MCF 10A (cell line): ENCODE measurements around the gene ZFX. TPM values are rescaled to one million over a fixed set of nuclear protein-coding genes. Genes with fewer than 3 reads are reported as not detected.
A peak's percentile ranks its signal among the peaks of the same experiment; 100 is the strongest.
"Not testable (repeated sequence)": the region's sequence is repeated elsewhere in the genome, so short reads cannot be mapped to it uniquely, and the experiment has no call there.

Source experiments
- BruUV-seq: library from RNA; stranded (reverse); fragments of 400-500 nt; replicated peaks from 2 replicates; lab custom pipeline; 2021; lab: Mats Ljungman, UMichigan
- CTCF ChIA-PET: fragments of 300-600 bp; sonication (Branson Sonifier 250); formaldehyde crosslinking; extraction: SDS; loops from one replicate; lab custom pipeline; 2021; ENCODE audit warnings: antibody characterized with exemption, inconsistent platforms; lab: Yijun Ruan, JAX
- POLR2A ChIA-PET: fragments of 300-600, 350-650 bp; sonication (Branson Sonifier 250); formaldehyde crosslinking; extraction: SDS; loops from one replicate; lab custom pipeline; 2020; ENCODE audit warnings: antibody characterized with exemption, inconsistent platforms; lab: Yijun Ruan, JAX
- DNase-seq: peaks from one replicate; pipeline ENCODE4 v3.0.0-alpha.2; 2018; ENCODE audit not compliant: unreplicated experiment
- H3K27ac Mint-ChIP-seq: one replicate; pipeline ENCODE4 v1.8.0; 2022; ENCODE audit warnings: mild to moderate bottlenecking, low read depth, mixed read lengths; ENCODE audit not compliant: unreplicated experiment
- H3K27me3 Mint-ChIP-seq: one replicate; pipeline ENCODE4 v1.8.0; 2022; ENCODE audit warnings: mixed read lengths; ENCODE audit not compliant: insufficient read depth, unreplicated experiment
- H3K36me3 Mint-ChIP-seq: one replicate; pipeline ENCODE4 v1.8.0; 2022; ENCODE audit warnings: mild to moderate bottlenecking, moderate library complexity, mixed read lengths; ENCODE audit not compliant: insufficient read depth, unreplicated experiment
- H3K4me1 Mint-ChIP-seq: one replicate; pipeline ENCODE4 v1.8.0; 2022; ENCODE audit warnings: mixed read lengths; ENCODE audit not compliant: insufficient read depth, unreplicated experiment
- H3K4me3 Mint-ChIP-seq: one replicate; pipeline ENCODE4 v1.8.0; 2022; ENCODE audit warnings: mild to moderate bottlenecking, moderate library complexity, mixed read lengths; ENCODE audit not compliant: unreplicated experiment
- H3K9me3 Mint-ChIP-seq: one replicate; pipeline ENCODE4 v1.8.0; 2022; ENCODE audit warnings: mixed read lengths; ENCODE audit not compliant: unreplicated experiment
- intact Hi-C: fragments of 100-400 bp; cut with micrococcal nuclease; formaldehyde crosslinking; loops from 2 replicates; pipeline ENCODE4 v1.14.1; 2022
- total RNA-seq: library from RNA; stranded (reverse); gene quantifications from 2 replicates; pipeline ENCODE4 v1.2.3, GENCODE V29; 2022
- TF ChIP-seq, protein P1 (sequence below): fragments of 200-600 bp; IDR thresholded peaks from one replicate; pipeline ENCODE4 v1.8.0; 2022; ENCODE audit warnings: antibody characterized with exemption, mild to moderate bottlenecking; ENCODE audit not compliant: unreplicated experiment

ZFX gene
- total RNA-seq, 1 experiment from 2014 or later = 72.3 TPM

DNA sequence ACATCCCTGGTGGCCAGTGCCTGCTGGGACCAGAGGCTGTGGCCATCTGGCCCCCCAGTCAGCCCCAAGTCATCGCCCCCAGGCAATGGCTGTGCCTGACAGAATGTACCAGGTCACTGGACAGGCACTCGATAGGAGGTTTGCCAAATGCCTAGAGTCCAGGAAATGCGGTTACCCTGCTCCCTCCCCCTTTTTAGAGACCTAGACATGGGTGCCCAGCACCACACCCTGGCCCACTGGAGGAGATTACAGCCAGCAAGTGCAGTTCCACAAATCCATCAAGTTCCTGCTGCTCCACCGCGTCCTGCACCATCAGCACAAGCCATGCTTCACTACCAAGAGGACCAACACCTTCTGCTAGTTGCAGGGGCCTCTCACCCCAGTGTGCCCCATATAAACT lies 16.2 kb upstream of the ZFX start:
- Mint-ChIP-seq H3K36me3 (no peaks in the 10 kb centered on the region), H3K27ac (no peak overlapping the region), H3K27me3 (peaks cover 8% of the 10 kb centered on the region), H3K4me3 (no peak overlapping the region), H3K4me1 (peaks cover 5% of the 10 kb centered on the region), H3K9me3 (no peaks in the 10 kb centered on the region)
- ChIA-PET POLR2A (no interaction called here), CTCF (no interaction called here)
- no TSS peak for BruUV-seq
- DNase-seq = no peak
- intact Hi-C loops = no loop called here
- TF ChIP-seq, protein P1, sequence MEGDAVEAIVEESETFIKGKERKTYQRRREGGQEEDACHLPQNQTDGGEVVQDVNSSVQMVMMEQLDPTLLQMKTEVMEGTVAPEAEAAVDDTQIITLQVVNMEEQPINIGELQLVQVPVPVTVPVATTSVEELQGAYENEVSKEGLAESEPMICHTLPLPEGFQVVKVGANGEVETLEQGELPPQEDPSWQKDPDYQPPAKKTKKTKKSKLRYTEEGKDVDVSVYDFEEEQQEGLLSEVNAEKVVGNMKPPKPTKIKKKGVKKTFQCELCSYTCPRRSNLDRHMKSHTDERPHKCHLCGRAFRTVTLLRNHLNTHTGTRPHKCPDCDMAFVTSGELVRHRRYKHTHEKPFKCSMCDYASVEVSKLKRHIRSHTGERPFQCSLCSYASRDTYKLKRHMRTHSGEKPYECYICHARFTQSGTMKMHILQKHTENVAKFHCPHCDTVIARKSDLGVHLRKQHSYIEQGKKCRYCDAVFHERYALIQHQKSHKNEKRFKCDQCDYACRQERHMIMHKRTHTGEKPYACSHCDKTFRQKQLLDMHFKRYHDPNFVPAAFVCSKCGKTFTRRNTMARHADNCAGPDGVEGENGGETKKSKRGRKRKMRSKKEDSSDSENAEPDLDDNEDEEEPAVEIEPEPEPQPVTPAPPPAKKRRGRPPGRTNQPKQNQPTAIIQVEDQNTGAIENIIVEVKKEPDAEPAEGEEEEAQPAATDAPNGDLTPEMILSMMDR = no peak

DNA sequence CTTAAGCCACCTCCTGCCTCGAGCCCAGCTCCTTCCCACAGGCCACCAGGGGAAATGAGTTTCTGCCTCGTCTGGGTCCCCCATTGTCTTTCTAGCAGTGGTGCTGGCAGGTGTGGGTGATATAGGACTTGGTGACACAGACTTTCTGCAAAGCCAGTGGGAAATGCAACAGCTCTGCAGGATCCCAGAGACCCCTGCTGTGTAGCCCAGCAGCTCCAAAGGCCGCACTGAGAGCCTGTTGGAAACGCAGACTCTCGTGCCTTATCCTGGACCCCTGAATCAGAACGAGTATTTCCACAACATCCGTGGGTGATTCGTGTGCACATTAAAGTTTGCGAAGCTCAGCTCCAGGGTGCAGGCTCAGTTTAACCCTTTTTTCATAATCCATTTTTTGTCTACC lies 13.8 kb upstream of the ZFX start:
- H3K27me3 Mint-ChIP-seq, CTCF ChIA-PET, intact Hi-C loops, POLR2A ChIA-PET, H3K36me3 Mint-ChIP-seq, H3K4me3 Mint-ChIP-seq, H3K4me1 Mint-ChIP-seq, H3K27ac Mint-ChIP-seq, BruUV-seq, H3K9me3 Mint-ChIP-seq, DNase-seq: not testable (repeated sequence)

DNA sequence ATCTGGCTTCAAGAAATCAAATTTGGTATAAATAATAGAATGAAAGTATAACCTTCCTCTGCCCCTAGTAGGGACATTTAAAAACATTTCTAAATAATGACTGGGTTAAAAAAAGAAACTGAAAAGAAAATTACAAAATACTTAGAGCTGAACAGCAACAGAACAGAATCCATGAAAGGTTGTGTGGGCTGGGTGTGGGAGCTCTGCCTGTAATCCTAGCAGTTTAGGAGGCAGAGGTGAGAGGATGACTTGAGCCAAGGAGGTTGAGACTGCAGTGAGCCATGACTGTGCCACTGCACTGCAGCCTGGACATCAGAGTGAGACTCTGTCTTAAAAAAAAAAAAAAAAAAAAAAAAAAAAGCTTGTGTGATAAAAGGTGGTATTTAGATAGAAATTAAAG lies 12.3 kb upstream of the ZFX start:
- CTCF ChIA-PET = interaction anchor here (0.6 to 1.2 kb wide), 2 partner anchors 50 to 83 kb away, joined by 3 read pairs; no protein-coding TSS in a partner anchor
- POLR2A ChIA-PET = no interaction called here
- BruUV-seq = no TSS peak
- peaks cover 11% of the 10 kb centered on the region for H3K4me1 Mint-ChIP-seq
- H3K9me3 Mint-ChIP-seq = no peaks in the 10 kb centered on the region
- no peaks in the 10 kb centered on the region for H3K36me3 Mint-ChIP-seq
- no peaks in the 10 kb centered on the region for H3K27me3 Mint-ChIP-seq
- H3K4me3 Mint-ChIP-seq = no peak overlapping the region
- no peak for DNase-seq
- intact Hi-C loops = no loop called here
- TF ChIP-seq, protein P1 = no peak
- no peak overlapping the region for H3K27ac Mint-ChIP-seq

DNA sequence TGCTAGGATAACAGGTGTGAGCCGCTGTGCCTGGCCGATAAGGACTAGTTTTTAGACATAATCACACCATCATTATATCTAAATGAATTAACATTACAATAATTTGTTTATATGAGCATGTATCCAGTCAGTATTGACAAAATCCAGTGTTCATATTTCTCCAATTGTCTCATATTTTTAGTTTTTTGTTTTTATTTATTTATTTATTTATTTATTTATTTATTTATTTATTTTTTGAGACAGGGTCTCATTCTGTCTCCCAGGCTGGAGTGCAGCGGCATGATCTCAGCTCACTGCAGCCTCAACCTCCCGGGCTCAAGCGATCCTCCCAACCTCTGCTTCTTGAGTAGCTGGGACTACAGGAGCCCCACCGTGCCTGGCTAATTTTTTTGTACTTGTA lies 5.5 kb upstream of the ZFX start:
- H3K36me3 Mint-ChIP-seq, intact Hi-C loops, H3K27me3 Mint-ChIP-seq, H3K4me3 Mint-ChIP-seq, H3K9me3 Mint-ChIP-seq, DNase-seq, BruUV-seq, H3K27ac Mint-ChIP-seq: not testable (repeated sequence)
- H3K4me1 Mint-ChIP-seq = peaks cover 28% of the 10 kb centered on the region
- POLR2A ChIA-PET = interaction anchor here (0.6 kb wide), 1 partner anchor 42 kb away, joined by 3 read pairs; no protein-coding TSS in a partner anchor
- CTCF ChIA-PET = interaction anchor here (0.6 to 1.0 kb wide), 2 partner anchors 61 to 387 kb away, joined by 3 to 5 read pairs; no protein-coding TSS in a partner anchor

DNA sequence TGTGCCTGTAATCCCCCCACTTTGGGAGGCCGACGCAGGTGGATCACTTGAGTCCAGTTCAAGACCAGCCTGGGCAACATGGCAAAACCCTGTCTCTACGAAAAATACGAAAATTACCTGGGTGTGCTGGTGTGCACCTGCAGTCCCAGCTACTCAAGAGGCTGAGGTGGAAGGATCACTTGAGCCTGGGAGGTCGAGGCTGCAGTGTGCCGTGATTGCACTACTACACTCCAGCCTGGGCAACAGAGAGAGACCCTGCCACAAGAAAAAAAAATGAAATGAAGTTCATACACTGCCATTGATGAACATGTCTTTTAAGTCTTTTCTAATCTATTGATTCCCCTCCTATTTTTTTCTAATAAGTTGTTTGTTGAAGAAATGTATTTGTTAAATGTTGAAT lies 5.0 kb upstream of the ZFX start:
- BruUV-seq = no TSS peak
- TF ChIP-seq, protein P1 = no peak
- Mint-ChIP-seq H3K4me3 (no peak overlapping the region), H3K4me1 (peaks cover 28% of the 10 kb centered on the region), H3K36me3 (no peaks in the 10 kb centered on the region), H3K27ac (peak overlapping the region; percentile 92), H3K27me3 (no peaks in the 10 kb centered on the region), H3K9me3 (no peaks in the 10 kb centered on the region)
- ChIA-PET CTCF (interaction anchor here (0.6 to 0.8 kb wide), 2 partner anchors 77 to 388 kb away, joined by 3 read pairs; no protein-coding TSS in a partner anchor), POLR2A (no interaction called here)
- DNase-seq = no peak
- intact Hi-C loops = no loop called here
